GM12878 (cell line): Measurements from ENCODE around the gene MSI2. TPM values are rescaled to one million over a fixed set of nuclear protein-coding genes. Genes with fewer than 3 reads are reported as not detected.

Experiments
- ATAC-seq: fragments of 200-7000 bp; cut with Tn5 transposase; 3 replicates; pipeline ENCODE4 v1.9.1; 2020; ENCODE audit warnings: mild to moderate bottlenecking, moderate library complexity
- BruUV-seq: library from RNA; stranded (reverse); fragments of 400-500 nt; replicated peaks from 2 replicates; lab custom pipeline; 2021; lab: Mats Ljungman, UMichigan
- CTCF ChIA-PET: fragments of 300-600 bp; sonication (Branson Sonifier 250); formaldehyde crosslinking; extraction: SDS; loops from one replicate; lab custom pipeline; 2021; ENCODE audit warnings: inconsistent platforms; lab: Yijun Ruan, JAX
- POLR2A ChIA-PET: fragments of 350-600 bp; formaldehyde crosslinking; extraction: SDS; loops from one replicate; lab custom pipeline; 2021; ENCODE audit warnings: inconsistent platforms; lab: Charles Lee
- RAD21 ChIA-PET: fragments of 300-600 bp; sonication (Branson Sonifier 250); formaldehyde crosslinking; loops from one replicate; lab custom pipeline; 2023; ENCODE audit warnings: antibody characterized with exemption; ENCODE audit not compliant: unreplicated experiment; lab: Charles Lee
- SMC1A ChIA-PET: fragments of 300-600 bp; sonication (Branson Sonifier 250); formaldehyde crosslinking; loops from one replicate; lab custom pipeline; 2023; ENCODE audit not compliant: unreplicated experiment, uncharacterized antibody; lab: Charles Lee
- DNase-seq: peaks from one replicate; pipeline ENCODE4 v3.0.0-alpha.2; 2011; ENCODE audit warnings: low read depth, low spot score
- FAIRE-seq: peaks from 3 replicates; lab custom pipeline; 2011; peaks lifted over from hg19 to GRCh38; lab: Jason Lieb, UNC
- H2AFZ ChIP-seq: 2 replicates; pipeline ENCODE4 v1.6.0; 2011; ENCODE audit warnings: low read depth, low read length, control low read depth; ENCODE audit not compliant: control insufficient read depth
- H3K27ac ChIP-seq: 2 replicates; pipeline ENCODE4 v1.5.1; 2011; ENCODE audit warnings: control low read depth; ENCODE audit not compliant: control insufficient read depth, insufficient read depth
- H3K27me3 ChIP-seq, 2 experiments: replicated peaks in 1 of 2; 2 replicates each; pipeline versions ENCODE4 v1.6.0 to v1.6.1; 2011; ENCODE audit warnings: low read length in 1 of 2; ENCODE audit not compliant: control insufficient read depth in 2 of 2, insufficient read depth in 2 of 2
- H3K36me3 ChIP-seq, 2 experiments: 2 replicates each; pipeline ENCODE4 v1.5.1; 2011; ENCODE audit warnings: low read length in 1 of 2; ENCODE audit not compliant: control insufficient read depth in 2 of 2, insufficient read depth in 2 of 2
- H3K4me1 ChIP-seq: 2 replicates; pipeline ENCODE4 v1.6.1; 2011; ENCODE audit warnings: mild to moderate bottlenecking, low read length, moderate library complexity, mixed read lengths; ENCODE audit not compliant: control insufficient read depth, insufficient read depth
- H3K4me2 ChIP-seq: 2 replicates; pipeline ENCODE4 v1.6.0; 2011; ENCODE audit warnings: control low read depth; ENCODE audit not compliant: control insufficient read depth, insufficient read depth
- H3K4me3 ChIP-seq: fragments of 200-600 bp; sonication (generic); 2 replicates; pipeline ENCODE4 v1.5.1; 2016
- H3K79me2 ChIP-seq: 2 replicates; pipeline ENCODE4 v1.6.0; 2011; ENCODE audit warnings: low read length; ENCODE audit not compliant: control insufficient read depth, insufficient read depth
- H3K9ac ChIP-seq: 2 replicates; pipeline ENCODE4 v1.8.0; 2011; ENCODE audit warnings: low read length, control low read depth, mixed read lengths; ENCODE audit not compliant: control insufficient read depth, insufficient read depth
- H3K9me3 ChIP-seq: replicated peaks from 3 replicates; pipeline ENCODE4 v1.5.1; 2011; ENCODE audit warnings: mild to moderate bottlenecking, low read length; ENCODE audit not compliant: control insufficient read depth, insufficient read depth
- H4K20me1 ChIP-seq: 2 replicates; pipeline ENCODE4 v1.6.0; 2011; ENCODE audit not compliant: control insufficient read depth, insufficient read depth
- CBX3 ChIP-seq: fragments of 200-600 bp; sonication (generic); IDR thresholded peaks from 2 replicates; pipeline ENCODE4 v1.6.1; 2016; ENCODE audit warnings: low read depth, borderline replicate concordance
- EED ChIP-seq: sonication (generic); IDR thresholded peaks from 2 replicates; pipeline ENCODE4 v1.6.1; 2016; ENCODE audit warnings: antibody characterized with exemption, low read depth
- ESRRA ChIP-seq: IDR thresholded peaks from 2 replicates; pipeline ENCODE4 v1.6.1; 2012; ENCODE audit warnings: mild to moderate bottlenecking, low read length, improper control_type of control experiment
- HDAC2 ChIP-seq: fragments of 200-600 bp; sonication (generic); IDR thresholded peaks from 2 replicates; pipeline ENCODE4 v1.6.1; 2017
- IKZF1 ChIP-seq: fragments of 450-650 bp; conservative IDR thresholded peaks from 2 replicates; pipeline ENCODE4 v1.6.1; 2017; ENCODE audit warnings: antibody characterized with exemption, mild to moderate bottlenecking
- NR2C1 ChIP-seq: fragments of 450-650 bp; IDR thresholded peaks from 2 replicates; pipeline ENCODE4 v1.6.1; 2017; ENCODE audit warnings: antibody characterized with exemption, mild to moderate bottlenecking, moderate library complexity
- RAD21 ChIP-seq: IDR thresholded peaks from 2 replicates; pipeline ENCODE4 v1.6.1; 2011; ENCODE audit warnings: mild to moderate bottlenecking, low read depth, low read length, moderate library complexity; ENCODE audit not compliant: insufficient read depth
- RCOR1 ChIP-seq: conservative IDR thresholded peaks from 2 replicates; pipeline ENCODE4 v1.6.1; 2012; ENCODE audit warnings: low read depth, low read length, improper control_type of control experiment
- TBL1XR1 ChIP-seq: IDR thresholded peaks from 2 replicates; pipeline ENCODE4 v1.6.1; 2012; ENCODE audit warnings: low read depth, low read length, improper control_type of control experiment
- in situ Hi-C: fragments of 300-500 bp; cut with MboI; formaldehyde crosslinking; loops from 9 replicates; pipeline ENCODE4 v1.14.3; 2018; ENCODE audit warnings: mixed read lengths
- intact Hi-C: fragments of 100-400 bp; cut with micrococcal nuclease; formaldehyde crosslinking; loops from one replicate; pipeline ENCODE4 v1.14.2; 2022; ENCODE audit not compliant: unreplicated experiment
- polyA plus RNA-seq, 11 experiments: library from polyadenylated mRNA; depleted of rRNA in 4 of 11; unstranded in 6 of 11; stranded (reverse) in 5 of 11; fragments of >200 nt; fragmentation: Nextera tagmentation in 4 of 11; fragmentation: Illumina TruSeq in 1 of 11; extraction: Ambion mirVana in 4 of 11; extraction: Trizol in 1 of 11; gene quantifications; 1 replicate in 1 of 11; 2 replicates in 10 of 11; pipeline versions ENCODE4 v1.2.1 to v1.2.3, GENCODE V29; 2011 to 2016; ENCODE audit warnings: inconsistent platforms in 2 of 11, missing spikeins in 2 of 11, low read depth in 1 of 11
- total RNA-seq, 4 experiments: library from RNA; depleted of rRNA in 3 of 4; stranded (reverse); fragments of >200 nt in 3 of 4; fragmentation: Illumina TruSeq in 1 of 4; extraction: Trizol in 1 of 4; gene quantifications; 2 replicates each; pipeline versions ENCODE4 v1.2.1 to v1.2.3, GENCODE V29; 2013 to 2021
- TF ChIP-seq, protein P1 (sequence below): IDR thresholded peaks from 2 replicates; pipeline ENCODE4 v1.6.1; 2012; ENCODE audit warnings: mild to moderate bottlenecking, low read depth, low read length

Gene MSI2
- total and polyA plus RNA-seq, 10 of the 15 experiments (the other 5 are each of a cell fraction or from before 2014, with no cell fraction given), result 6.1 to 76.1 (median 42.0) TPM

- TF ChIP-seq, protein P1, sequence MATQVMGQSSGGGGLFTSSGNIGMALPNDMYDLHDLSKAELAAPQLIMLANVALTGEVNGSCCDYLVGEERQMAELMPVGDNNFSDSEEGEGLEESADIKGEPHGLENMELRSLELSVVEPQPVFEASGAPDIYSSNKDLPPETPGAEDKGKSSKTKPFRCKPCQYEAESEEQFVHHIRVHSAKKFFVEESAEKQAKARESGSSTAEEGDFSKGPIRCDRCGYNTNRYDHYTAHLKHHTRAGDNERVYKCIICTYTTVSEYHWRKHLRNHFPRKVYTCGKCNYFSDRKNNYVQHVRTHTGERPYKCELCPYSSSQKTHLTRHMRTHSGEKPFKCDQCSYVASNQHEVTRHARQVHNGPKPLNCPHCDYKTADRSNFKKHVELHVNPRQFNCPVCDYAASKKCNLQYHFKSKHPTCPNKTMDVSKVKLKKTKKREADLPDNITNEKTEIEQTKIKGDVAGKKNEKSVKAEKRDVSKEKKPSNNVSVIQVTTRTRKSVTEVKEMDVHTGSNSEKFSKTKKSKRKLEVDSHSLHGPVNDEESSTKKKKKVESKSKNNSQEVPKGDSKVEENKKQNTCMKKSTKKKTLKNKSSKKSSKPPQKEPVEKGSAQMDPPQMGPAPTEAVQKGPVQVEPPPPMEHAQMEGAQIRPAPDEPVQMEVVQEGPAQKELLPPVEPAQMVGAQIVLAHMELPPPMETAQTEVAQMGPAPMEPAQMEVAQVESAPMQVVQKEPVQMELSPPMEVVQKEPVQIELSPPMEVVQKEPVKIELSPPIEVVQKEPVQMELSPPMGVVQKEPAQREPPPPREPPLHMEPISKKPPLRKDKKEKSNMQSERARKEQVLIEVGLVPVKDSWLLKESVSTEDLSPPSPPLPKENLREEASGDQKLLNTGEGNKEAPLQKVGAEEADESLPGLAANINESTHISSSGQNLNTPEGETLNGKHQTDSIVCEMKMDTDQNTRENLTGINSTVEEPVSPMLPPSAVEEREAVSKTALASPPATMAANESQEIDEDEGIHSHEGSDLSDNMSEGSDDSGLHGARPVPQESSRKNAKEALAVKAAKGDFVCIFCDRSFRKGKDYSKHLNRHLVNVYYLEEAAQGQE, result no peak
- TF ChIP-seq EED (no peak), TBL1XR1 (no peak), RCOR1 (no peak), HDAC2 (no peak), NR2C1 (no peak), IKZF1 (no peak), RAD21 (no peak)
These were observed 67.7 kb downstream of the MSI2 start (continued) for GRCh38 chr17:57324060-57324459.

GRCh38 chr17:57324631-57325030 is 68.3 kb downstream of the MSI2 start:
- ChIA-PET POLR2A (interaction anchor here (1.1 kb wide), 1 partner anchor 10 kb away, joined by 3 read pairs; no protein-coding TSS in a partner anchor), RAD21 (no interaction called here), SMC1A (interaction anchor here (0.8 to 1.3 kb wide), 4 partner anchors 16 to 116 kb away, joined by 3 to 4 read pairs (median 4); no protein-coding TSS in a partner anchor), CTCF (no interaction called here)
- Histone ChIP-seq H3K36me3 (peaks cover 3 to 10% of the 10 kb centered on the region in 2 experiments), H3K27me3 (no peaks in the 10 kb centered on the region), H4K20me1 (no peaks in the 10 kb centered on the region), H2AFZ (no peak overlapping the region), H3K9ac (no peak overlapping the region), H3K4me2 (no peak overlapping the region), H3K4me3 (no peak overlapping the region), H3K4me1 (no peaks in the 10 kb centered on the region), H3K79me2 (peaks cover 4% of the 10 kb centered on the region), H3K9me3 (no peaks in the 10 kb centered on the region), H3K27ac (no peak overlapping the region)
- in situ Hi-C loops, result no loop called here
- no peak for TF ChIP-seq ESRRA
- TF ChIP-seq CBX3, result no peak
- DNase-seq (no peak), ATAC-seq (no peak), FAIRE-seq (no peak)
- BruUV-seq, result no TSS peak
- intact Hi-C loops, result no loop called here
